GM23338 (cell line): Measurements from ENCODE around the gene RPL10A.

Experiments
- CREB1 ChIP-seq: fragments of 250-450 bp; sonication (Bioruptor Pico); IDR thresholded peaks from 2 replicates; pipeline ENCODE4 v1.5.0; 2020; ENCODE audit warnings: low read depth, mild to moderate bottlenecking, moderate library complexity
- EZH2 ChIP-seq: fragments of 200-600 bp; sonication (generic); IDR thresholded peaks from one replicate; pipeline ENCODE4 v1.8.0; 2017; ENCODE audit warnings: antibody characterized with exemption, mild to moderate bottlenecking, low read depth; ENCODE audit not compliant: unreplicated experiment
- EZH2phosphoT487 ChIP-seq: fragments of 200-600 bp; sonication (generic); IDR thresholded peaks from one replicate; pipeline ENCODE4 v1.8.1; 2018; ENCODE audit warnings: antibody characterized with exemption; ENCODE audit not compliant: unreplicated experiment
- JUNB ChIP-seq: IDR thresholded peaks from one replicate; pipeline ENCODE4 v1.6.1; 2016; ENCODE audit warnings: antibody characterized with exemption; ENCODE audit not compliant: unreplicated experiment
- NANOG ChIP-seq: IDR thresholded peaks from 2 replicates; pipeline ENCODE4 v1.6.1; 2016; ENCODE audit warnings: antibody characterized with exemption, borderline replicate concordance
- POLR2AphosphoS5 ChIP-seq: IDR thresholded peaks from 2 replicates; pipeline ENCODE4 v1.6.1; 2016; ENCODE audit warnings: antibody characterized with exemption, low read depth
- REST ChIP-seq: IDR thresholded peaks from one replicate; pipeline ENCODE4 v1.6.1; 2018; ENCODE audit warnings: antibody characterized with exemption; ENCODE audit not compliant: unreplicated experiment
- STAT1 ChIP-seq: IDR thresholded peaks from one replicate; pipeline ENCODE4 v1.6.1; 2016; ENCODE audit warnings: antibody characterized with exemption; ENCODE audit not compliant: unreplicated experiment
- ZNF114 ChIP-seq: fragments of 250-450 bp; sonication (Bioruptor Pico); IDR thresholded peaks from 2 replicates; pipeline ENCODE4 v1.5.0; 2020; ENCODE audit warnings: mild to moderate bottlenecking, moderate library complexity
- TF ChIP-seq, protein P1 (sequence below), 2 experiments: fragments of 200-600 bp in 1 of 2; sonication (generic) in 1 of 2; conservative IDR thresholded peaks; 2 replicates each; pipeline versions ENCODE4 v1.5.1 to v1.6.1; 2016 to 2017; ENCODE audit warnings: antibody characterized with exemption in 2 of 2, low read depth in 2 of 2, mild to moderate bottlenecking in 2 of 2, moderate library complexity in 1 of 2

GRCh38 chr6:35493307-35493983 is 25.2 kb downstream of the RPL10A start:
- TF ChIP-seq, protein P1, sequence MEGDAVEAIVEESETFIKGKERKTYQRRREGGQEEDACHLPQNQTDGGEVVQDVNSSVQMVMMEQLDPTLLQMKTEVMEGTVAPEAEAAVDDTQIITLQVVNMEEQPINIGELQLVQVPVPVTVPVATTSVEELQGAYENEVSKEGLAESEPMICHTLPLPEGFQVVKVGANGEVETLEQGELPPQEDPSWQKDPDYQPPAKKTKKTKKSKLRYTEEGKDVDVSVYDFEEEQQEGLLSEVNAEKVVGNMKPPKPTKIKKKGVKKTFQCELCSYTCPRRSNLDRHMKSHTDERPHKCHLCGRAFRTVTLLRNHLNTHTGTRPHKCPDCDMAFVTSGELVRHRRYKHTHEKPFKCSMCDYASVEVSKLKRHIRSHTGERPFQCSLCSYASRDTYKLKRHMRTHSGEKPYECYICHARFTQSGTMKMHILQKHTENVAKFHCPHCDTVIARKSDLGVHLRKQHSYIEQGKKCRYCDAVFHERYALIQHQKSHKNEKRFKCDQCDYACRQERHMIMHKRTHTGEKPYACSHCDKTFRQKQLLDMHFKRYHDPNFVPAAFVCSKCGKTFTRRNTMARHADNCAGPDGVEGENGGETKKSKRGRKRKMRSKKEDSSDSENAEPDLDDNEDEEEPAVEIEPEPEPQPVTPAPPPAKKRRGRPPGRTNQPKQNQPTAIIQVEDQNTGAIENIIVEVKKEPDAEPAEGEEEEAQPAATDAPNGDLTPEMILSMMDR (conservative IDR thresholded peaks at IDR 0.05; ENCODE audit: low read depth in 2 of 2), result no peak
- TF ChIP-seq POLR2AphosphoS5 (no peak), JUNB (no peak), EZH2phosphoT487 (no peak), EZH2 (no peak), CREB1 (CRISPR knock-in tag) (no peak), NANOG (no peak), REST (no peak), ZNF114 (CRISPR knock-in tag) (no peak), STAT1 (no peak)
